Spleen (tissue), 11 donors: ENCODE results near the gene FLYWCH1. TPM values are rescaled to one million over a fixed set of nuclear protein-coding genes. Genes with fewer than 3 reads are reported as not detected.

Experiments used
- DNase-seq: peaks from one replicate; pipeline ENCODE4 v3.0.0-alpha.2; 2020
- H3K27ac ChIP-seq, 8 donors: fragments of 200-600 bp; sonication (generic) in 7 of 8; 1 replicate in 4 of 8; 2 replicates in 4 of 8; pipeline versions ENCODE4 v1.5.0 to v1.8.0; 2016 to 2021; ENCODE audit warnings: inconsistent platforms in 4 of 8, mild to moderate bottlenecking in 4 of 8, moderate library complexity in 1 of 8
- H3K27me3 ChIP-seq, 7 donors: fragments of 200-600 bp; sonication (generic) in 6 of 7; replicated peaks in 1 of 7; 1 replicate in 4 of 7; 2 replicates in 3 of 7; pipeline versions ENCODE4 v1.5.0 to v1.8.0; 2016 to 2021; ENCODE audit warnings: inconsistent platforms in 3 of 7, mild to moderate bottlenecking in 1 of 7
- H3K36me3 ChIP-seq, 6 donors: fragments of 200-600 bp; sonication (generic) in 5 of 6; 1 replicate in 4 of 6; 2 replicates in 2 of 6; pipeline versions ENCODE4 v1.5.0 to v1.8.0; 2016 to 2021; ENCODE audit warnings: inconsistent platforms in 2 of 6
- H3K4me1 ChIP-seq, 6 donors: fragments of 200-600 bp; sonication (generic) in 5 of 6; 1 replicate in 3 of 6; 2 replicates in 3 of 6; pipeline versions ENCODE4 v1.5.0 to v1.8.0; 2016 to 2021; ENCODE audit warnings: inconsistent platforms in 3 of 6
- H3K4me3 ChIP-seq, 8 donors: fragments of 200-600 bp; sonication (generic) in 7 of 8; 1 replicate in 4 of 8; 2 replicates in 4 of 8; pipeline versions ENCODE4 v1.5.0 to v1.8.0; 2016 to 2021; ENCODE audit warnings: inconsistent platforms in 4 of 8, mild to moderate bottlenecking in 4 of 8, moderate library complexity in 2 of 8
- H3K9me3 ChIP-seq, 8 donors: fragments of 200-600 bp; sonication (generic) in 7 of 8; 1 replicate in 4 of 8; 2 replicates in 4 of 8; pipeline versions ENCODE4 v1.5.0 to v1.8.0; 2016 to 2021; ENCODE audit warnings: inconsistent platforms in 4 of 8
- POLR2A ChIP-seq, 3 donors: fragments of 450-650 bp; IDR thresholded peaks; one replicate each; pipeline ENCODE4 v1.5.1; 2017; ENCODE audit warnings: antibody characterized with exemption in 3 of 3, mild to moderate bottlenecking in 1 of 3
- POLR2AphosphoS5 ChIP-seq, 3 donors: sonication (generic); formaldehyde crosslinking; IDR thresholded peaks; one replicate each; pipeline ENCODE4 v1.5.1; 2017; ENCODE audit warnings: antibody characterized with exemption in 3 of 3
- WGBS, 5 donors: extraction: QIAGEN DNeasy Blood & Tissue Kit in 3 of 5; methylation state at CpG; one replicate each; pipeline versions ENCODE4 v1.1.5 to v1.1.7; 2013 to 2018; 5-methylcytosine and 5-hydroxymethylcytosine counted together
- intact Hi-C: fragments of 100-400 bp; cut with DNase I; formaldehyde crosslinking; loops from one replicate; pipeline ENCODE4 v1.15.0; 2023; ENCODE audit warnings: low total_unique reads
- polyA plus RNA-seq, 3 donors: library from polyadenylated mRNA; stranded (reverse); fragments of 200-250 nt; gene quantifications; one replicate each; pipeline ENCODE4 v1.2.1, GENCODE V29; 2013
- total RNA-seq, 7 donors: library from RNA; depleted of rRNA in 3 of 7; stranded (reverse); fragments of >200 nt in 3 of 7; fragmentation: NEBNext Ultra II Directional in 4 of 7; extraction: Animal tissue kit (Norgen Biotek cat#: 25700) in 4 of 7; gene quantifications; one replicate each; pipeline versions ENCODE4 v1.1.0 to v1.2.1, GENCODE V29; 2016 to 2021
- TF ChIP-seq, protein P1 (sequence below), 11 experiments: fragments of 200-600 bp in 7 of 11; fragments of 450-650 bp in 4 of 11; sonication (generic) in 4 of 11; IDR thresholded peaks in 8 of 11; conservative IDR thresholded peaks in 3 of 11; 1 replicate in 7 of 11; 2 replicates in 4 of 11; pipeline versions ENCODE4 v1.4.0 to v1.8.0; 2016 to 2021; ENCODE audit warnings: antibody characterized with exemption in 11 of 11, inconsistent platforms in 4 of 11, mild to moderate bottlenecking in 1 of 11
- donor health status: healthy with polysubstance abuse.
- donor health status: DM: no; HTN: no; CAD: no; lungs with moderate emphysema.
- donor health status: DM: no; HTN: no; CAD: no.
- donor health status: Bipolar disorder and iron deficiency.
- donor health status: healthy.
- donor health status: DM: no; HTN: no; CAD: no.
- donor health status: DM: yes; HTN: yes; CAD: no.

Gene FLYWCH1
- total and polyA plus RNA-seq, 10 donors = 14.0 to 79.3 (median 53.1) TPM

DNA sequence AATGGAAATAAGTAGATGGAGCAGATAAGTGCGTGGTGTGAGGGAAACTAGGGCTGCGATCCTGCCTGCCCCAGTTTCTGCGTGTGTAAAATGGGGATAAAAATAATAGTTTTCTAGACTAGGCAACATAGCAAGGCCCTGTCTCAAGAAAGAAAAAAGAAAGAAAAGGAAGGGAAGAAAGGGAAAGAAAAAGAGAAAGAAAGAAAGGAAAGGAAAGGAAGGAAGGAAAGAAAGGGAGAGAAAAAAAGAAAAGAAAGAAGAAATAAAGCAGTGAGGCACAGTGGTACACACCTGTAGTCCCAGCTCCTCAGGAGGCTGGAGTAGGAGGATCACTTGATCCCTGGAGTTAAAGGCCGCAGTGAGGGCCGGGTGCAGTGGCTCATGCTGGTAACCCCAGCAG, 70.7 kb downstream of the FLYWCH1 start:
- Histone ChIP-seq H3K4me1 (peaks cover 16 to 65% (median 38%) of the 10 kb centered on the region in 6 donors), H3K9me3 (no peaks in the 10 kb centered on the region), H3K36me3 (peaks cover 0 to 4% (median 0%) of the 10 kb centered on the region in 6 donors), H3K27ac (no peak overlapping the region), H3K27me3 (peaks cover 0 to 32% (median 5%) of the 10 kb centered on the region in 7 donors), H3K4me3 (no peak overlapping the region)
- TF ChIP-seq, protein P1, sequence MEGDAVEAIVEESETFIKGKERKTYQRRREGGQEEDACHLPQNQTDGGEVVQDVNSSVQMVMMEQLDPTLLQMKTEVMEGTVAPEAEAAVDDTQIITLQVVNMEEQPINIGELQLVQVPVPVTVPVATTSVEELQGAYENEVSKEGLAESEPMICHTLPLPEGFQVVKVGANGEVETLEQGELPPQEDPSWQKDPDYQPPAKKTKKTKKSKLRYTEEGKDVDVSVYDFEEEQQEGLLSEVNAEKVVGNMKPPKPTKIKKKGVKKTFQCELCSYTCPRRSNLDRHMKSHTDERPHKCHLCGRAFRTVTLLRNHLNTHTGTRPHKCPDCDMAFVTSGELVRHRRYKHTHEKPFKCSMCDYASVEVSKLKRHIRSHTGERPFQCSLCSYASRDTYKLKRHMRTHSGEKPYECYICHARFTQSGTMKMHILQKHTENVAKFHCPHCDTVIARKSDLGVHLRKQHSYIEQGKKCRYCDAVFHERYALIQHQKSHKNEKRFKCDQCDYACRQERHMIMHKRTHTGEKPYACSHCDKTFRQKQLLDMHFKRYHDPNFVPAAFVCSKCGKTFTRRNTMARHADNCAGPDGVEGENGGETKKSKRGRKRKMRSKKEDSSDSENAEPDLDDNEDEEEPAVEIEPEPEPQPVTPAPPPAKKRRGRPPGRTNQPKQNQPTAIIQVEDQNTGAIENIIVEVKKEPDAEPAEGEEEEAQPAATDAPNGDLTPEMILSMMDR (IDR thresholded peaks at IDR 0.05 in 8 of 11, conservative IDR thresholded peaks at IDR 0.05 in 3 of 11) = no peak
- no peak for TF ChIP-seq POLR2A (IDR thresholded peaks at IDR 0.05)
- no peak for TF ChIP-seq POLR2AphosphoS5 (IDR thresholded peaks at IDR 0.05)
- DNase-seq = no peak
- WGBS, 5 donors = 91 to 95% (median 92%) methylated on average over 5 of the region's 5 CpGs
- intact Hi-C loops = no loop called here

DNA sequence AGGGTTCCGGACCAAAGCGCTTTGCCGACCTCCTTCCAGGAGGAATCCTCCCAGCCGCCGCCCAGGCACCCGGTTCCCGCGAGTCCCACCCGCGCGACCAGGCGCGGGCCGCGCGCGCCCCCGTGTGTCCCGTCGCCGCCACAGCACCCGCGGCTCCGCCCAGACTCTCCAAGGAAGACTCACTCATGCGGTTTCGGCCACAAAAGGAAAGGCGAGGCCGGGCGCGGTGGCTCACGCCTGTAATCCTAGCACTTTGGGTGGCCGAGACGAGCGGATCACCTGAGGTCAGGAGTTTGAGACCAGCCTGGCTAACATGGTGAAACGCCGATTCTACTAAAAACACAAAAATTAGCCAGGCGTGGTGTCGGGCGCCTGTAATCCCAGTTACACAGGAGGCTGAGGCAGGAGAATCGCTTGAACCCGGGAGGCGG, 72.0 kb downstream of the FLYWCH1 start:
- 7 to 15% (median 9%) methylated on average over 18 to 42 of the region's 42 CpGs for WGBS, 5 donors
- H3K9me3 ChIP-seq = no peaks in the 10 kb centered on the region

DNA sequence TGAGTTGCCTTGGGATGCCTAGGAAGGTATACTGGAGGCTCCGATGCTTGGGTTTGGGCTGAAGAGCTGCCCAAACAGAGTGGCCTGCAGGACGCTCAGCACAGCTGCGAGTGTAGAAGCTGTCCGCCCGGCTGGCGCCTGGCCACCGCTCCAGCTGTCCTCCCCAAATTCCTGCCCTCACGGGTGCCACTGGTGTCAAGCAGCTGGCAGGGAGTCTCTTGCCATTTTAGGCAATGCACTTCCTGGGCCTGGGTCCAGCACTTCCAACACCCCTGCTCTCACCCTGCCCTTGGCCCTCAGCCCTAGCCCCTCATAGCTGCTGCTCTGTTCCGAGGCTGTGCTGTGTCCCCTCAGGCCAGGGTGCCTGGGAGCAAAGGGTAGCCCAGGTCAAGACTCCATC, 73.7 kb downstream of the FLYWCH1 start:
- no peak for DNase-seq
- peaks cover 0 to 48% (median 3%) of the 10 kb centered on the region in 7 donors for H3K27me3 ChIP-seq
- intact Hi-C loops = no loop called here
- no peaks in the 10 kb centered on the region for H3K36me3 ChIP-seq
- 79 to 88% (median 81%) methylated on average over 6 to 9 of the region's 9 CpGs for WGBS, 5 donors
- peaks cover 16 to 51% (median 27%) of the 10 kb centered on the region in 6 donors for H3K4me1 ChIP-seq
- peak; percentile 45 to 72 (median 53) for TF ChIP-seq POLR2AphosphoS5 (IDR thresholded peaks at IDR 0.05)
- TF ChIP-seq, protein P1 (IDR thresholded peaks at IDR 0.05 in 8 of 11, conservative IDR thresholded peaks at IDR 0.05 in 3 of 11) = no peak
- H3K27ac ChIP-seq = no peak overlapping the region
- no peaks in the 10 kb centered on the region for H3K9me3 ChIP-seq
- no peak overlapping the region for H3K4me3 ChIP-seq

More for the DNA sequence above, 72.0 kb downstream of the FLYWCH1 start:
- TF ChIP-seq, protein P1 (IDR thresholded peaks at IDR 0.05 in 8 of 11, conservative IDR thresholded peaks at IDR 0.05 in 3 of 11) = peak; percentile 67 to 99 (median 95)
- TF ChIP-seq POLR2A (IDR thresholded peaks at IDR 0.05) (no peak), POLR2AphosphoS5 (IDR thresholded peaks at IDR 0.05) (peak in 2 of 3 donors; percentile 36 to 55)
- peak; percentile 93 for DNase-seq
- peaks cover 0 to 45% (median 8%) of the 10 kb centered on the region in 7 donors for H3K27me3 ChIP-seq
- H3K36me3 ChIP-seq = no peaks in the 10 kb centered on the region
- intact Hi-C loops = no loop called here
- no peak overlapping the region for H3K27ac ChIP-seq
- peaks cover 16 to 65% (median 38%) of the 10 kb centered on the region in 6 donors for H3K4me1 ChIP-seq
- H3K4me3 ChIP-seq = peak overlapping the region in 5 of 8 donors; percentile 4 to 53 (median 13)

DNA sequence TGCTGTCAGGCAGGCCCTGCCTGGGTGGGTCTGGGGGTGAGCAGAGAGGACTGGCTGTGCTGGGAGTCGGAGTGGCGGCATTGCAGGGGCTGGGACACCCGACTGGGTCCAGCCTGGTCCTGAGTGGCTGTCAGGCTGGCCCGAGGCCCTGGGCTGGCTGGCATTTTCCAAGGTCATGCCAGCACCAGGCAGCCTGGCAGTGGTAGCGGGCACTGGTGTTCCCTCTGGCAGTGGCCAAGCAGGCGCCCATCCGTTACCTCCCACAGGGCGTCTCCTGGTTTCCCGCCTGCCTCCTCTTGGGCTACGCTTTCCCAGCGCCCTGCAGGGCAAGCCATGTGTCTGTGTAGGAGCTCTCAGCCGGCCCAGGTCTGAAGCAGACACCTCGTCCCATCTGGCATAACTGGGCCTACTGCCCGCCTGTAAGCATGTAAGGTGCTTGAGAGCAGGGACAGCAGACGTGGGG, 74.2 kb downstream of the FLYWCH1 start:
- H3K4me3 ChIP-seq = no peak overlapping the region
- peaks cover 0 to 53% (median 3%) of the 10 kb centered on the region in 7 donors for H3K27me3 ChIP-seq
- H3K9me3 ChIP-seq = no peaks in the 10 kb centered on the region
- TF ChIP-seq POLR2AphosphoS5 (IDR thresholded peaks at IDR 0.05) (no peak), POLR2A (IDR thresholded peaks at IDR 0.05) (no peak)
- TF ChIP-seq, protein P1 (IDR thresholded peaks at IDR 0.05 in 8 of 11, conservative IDR thresholded peaks at IDR 0.05 in 3 of 11) = no peak
- DNase-seq = no peak
- no peak overlapping the region for H3K27ac ChIP-seq
- intact Hi-C loops = no loop called here
- H3K4me1 ChIP-seq = peaks cover 13 to 47% (median 23%) of the 10 kb centered on the region in 6 donors
- WGBS, 5 donors = 75 to 82% (median 78%) methylated on average over 10 to 15 of the region's 15 CpGs
- no peaks in the 10 kb centered on the region for H3K36me3 ChIP-seq
